ENCODE results near the gene SEZ6L2.

DNA sequence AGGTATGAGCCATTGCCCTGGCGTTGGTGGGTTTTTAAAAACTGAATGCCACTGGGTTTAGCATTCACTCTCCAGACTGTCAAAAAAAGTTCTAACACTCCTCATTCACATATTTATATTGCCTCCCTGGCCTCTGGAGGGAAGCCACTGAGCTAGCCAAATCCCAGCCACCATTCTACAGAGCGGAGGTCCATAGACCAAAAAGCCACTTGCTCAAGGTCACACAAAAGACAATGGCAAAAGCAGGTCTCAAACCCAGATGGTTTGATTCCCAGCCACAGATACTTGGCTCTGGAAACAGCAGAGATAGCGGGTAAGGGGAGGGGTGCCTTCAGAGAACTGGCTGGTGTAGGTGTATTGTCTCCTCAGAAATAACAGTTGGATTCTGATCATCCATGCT is 18.3 kb downstream of the SEZ6L2 start:
- TF ChIP-seq, protein P1, sequence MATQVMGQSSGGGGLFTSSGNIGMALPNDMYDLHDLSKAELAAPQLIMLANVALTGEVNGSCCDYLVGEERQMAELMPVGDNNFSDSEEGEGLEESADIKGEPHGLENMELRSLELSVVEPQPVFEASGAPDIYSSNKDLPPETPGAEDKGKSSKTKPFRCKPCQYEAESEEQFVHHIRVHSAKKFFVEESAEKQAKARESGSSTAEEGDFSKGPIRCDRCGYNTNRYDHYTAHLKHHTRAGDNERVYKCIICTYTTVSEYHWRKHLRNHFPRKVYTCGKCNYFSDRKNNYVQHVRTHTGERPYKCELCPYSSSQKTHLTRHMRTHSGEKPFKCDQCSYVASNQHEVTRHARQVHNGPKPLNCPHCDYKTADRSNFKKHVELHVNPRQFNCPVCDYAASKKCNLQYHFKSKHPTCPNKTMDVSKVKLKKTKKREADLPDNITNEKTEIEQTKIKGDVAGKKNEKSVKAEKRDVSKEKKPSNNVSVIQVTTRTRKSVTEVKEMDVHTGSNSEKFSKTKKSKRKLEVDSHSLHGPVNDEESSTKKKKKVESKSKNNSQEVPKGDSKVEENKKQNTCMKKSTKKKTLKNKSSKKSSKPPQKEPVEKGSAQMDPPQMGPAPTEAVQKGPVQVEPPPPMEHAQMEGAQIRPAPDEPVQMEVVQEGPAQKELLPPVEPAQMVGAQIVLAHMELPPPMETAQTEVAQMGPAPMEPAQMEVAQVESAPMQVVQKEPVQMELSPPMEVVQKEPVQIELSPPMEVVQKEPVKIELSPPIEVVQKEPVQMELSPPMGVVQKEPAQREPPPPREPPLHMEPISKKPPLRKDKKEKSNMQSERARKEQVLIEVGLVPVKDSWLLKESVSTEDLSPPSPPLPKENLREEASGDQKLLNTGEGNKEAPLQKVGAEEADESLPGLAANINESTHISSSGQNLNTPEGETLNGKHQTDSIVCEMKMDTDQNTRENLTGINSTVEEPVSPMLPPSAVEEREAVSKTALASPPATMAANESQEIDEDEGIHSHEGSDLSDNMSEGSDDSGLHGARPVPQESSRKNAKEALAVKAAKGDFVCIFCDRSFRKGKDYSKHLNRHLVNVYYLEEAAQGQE (tag by site-specific recombination; IDR thresholded peaks at IDR 0.05): no peak
- no peak for TF ChIP-seq ZNF157 (tag by site-specific recombination; IDR thresholded peaks at IDR 0.05)
- TF ChIP-seq, protein P2, sequence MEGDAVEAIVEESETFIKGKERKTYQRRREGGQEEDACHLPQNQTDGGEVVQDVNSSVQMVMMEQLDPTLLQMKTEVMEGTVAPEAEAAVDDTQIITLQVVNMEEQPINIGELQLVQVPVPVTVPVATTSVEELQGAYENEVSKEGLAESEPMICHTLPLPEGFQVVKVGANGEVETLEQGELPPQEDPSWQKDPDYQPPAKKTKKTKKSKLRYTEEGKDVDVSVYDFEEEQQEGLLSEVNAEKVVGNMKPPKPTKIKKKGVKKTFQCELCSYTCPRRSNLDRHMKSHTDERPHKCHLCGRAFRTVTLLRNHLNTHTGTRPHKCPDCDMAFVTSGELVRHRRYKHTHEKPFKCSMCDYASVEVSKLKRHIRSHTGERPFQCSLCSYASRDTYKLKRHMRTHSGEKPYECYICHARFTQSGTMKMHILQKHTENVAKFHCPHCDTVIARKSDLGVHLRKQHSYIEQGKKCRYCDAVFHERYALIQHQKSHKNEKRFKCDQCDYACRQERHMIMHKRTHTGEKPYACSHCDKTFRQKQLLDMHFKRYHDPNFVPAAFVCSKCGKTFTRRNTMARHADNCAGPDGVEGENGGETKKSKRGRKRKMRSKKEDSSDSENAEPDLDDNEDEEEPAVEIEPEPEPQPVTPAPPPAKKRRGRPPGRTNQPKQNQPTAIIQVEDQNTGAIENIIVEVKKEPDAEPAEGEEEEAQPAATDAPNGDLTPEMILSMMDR (tag by site-specific recombination; IDR thresholded peaks at IDR 0.05): no peak
- TF ChIP-seq ZNF146 (tag by site-specific recombination; IDR thresholded peaks at IDR 0.05): no peak
- TF ChIP-seq ZBTB7A (tag by site-specific recombination; IDR thresholded peaks at IDR 0.05; ENCODE audit: low read depth): no peak
- TF ChIP-seq ZNF133 (tag by site-specific recombination; IDR thresholded peaks at IDR 0.05): no peak
- TF ChIP-seq, protein P3, sequence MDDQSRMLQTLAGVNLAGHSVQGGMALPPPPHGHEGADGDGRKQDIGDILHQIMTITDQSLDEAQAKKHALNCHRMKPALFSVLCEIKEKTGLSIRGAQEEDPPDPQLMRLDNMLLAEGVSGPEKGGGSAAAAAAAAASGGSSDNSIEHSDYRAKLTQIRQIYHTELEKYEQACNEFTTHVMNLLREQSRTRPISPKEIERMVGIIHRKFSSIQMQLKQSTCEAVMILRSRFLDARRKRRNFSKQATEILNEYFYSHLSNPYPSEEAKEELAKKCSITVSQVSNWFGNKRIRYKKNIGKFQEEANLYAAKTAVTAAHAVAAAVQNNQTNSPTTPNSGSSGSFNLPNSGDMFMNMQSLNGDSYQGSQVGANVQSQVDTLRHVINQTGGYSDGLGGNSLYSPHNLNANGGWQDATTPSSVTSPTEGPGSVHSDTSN (CRISPR knock-in tag; IDR thresholded peaks at IDR 0.05): no peak
- TF ChIP-seq, protein P4, sequence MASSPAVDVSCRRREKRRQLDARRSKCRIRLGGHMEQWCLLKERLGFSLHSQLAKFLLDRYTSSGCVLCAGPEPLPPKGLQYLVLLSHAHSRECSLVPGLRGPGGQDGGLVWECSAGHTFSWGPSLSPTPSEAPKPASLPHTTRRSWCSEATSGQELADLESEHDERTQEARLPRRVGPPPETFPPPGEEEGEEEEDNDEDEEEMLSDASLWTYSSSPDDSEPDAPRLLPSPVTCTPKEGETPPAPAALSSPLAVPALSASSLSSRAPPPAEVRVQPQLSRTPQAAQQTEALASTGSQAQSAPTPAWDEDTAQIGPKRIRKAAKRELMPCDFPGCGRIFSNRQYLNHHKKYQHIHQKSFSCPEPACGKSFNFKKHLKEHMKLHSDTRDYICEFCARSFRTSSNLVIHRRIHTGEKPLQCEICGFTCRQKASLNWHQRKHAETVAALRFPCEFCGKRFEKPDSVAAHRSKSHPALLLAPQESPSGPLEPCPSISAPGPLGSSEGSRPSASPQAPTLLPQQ (tag by site-specific recombination; IDR thresholded peaks at IDR 0.05): no peak
- TF ChIP-seq ZNF121 (tag by site-specific recombination; IDR thresholded peaks at IDR 0.05): no peak
- no peak for TF ChIP-seq KLF9 (tag by site-specific recombination; IDR thresholded peaks at IDR 0.05; ENCODE audit: low read depth)
- TF ChIP-seq ZNF23 (tag by site-specific recombination; IDR thresholded peaks at IDR 0.05; ENCODE audit: borderline replicate concordance): no peak
- TF ChIP-seq ZNF416 (tag by site-specific recombination; IDR thresholded peaks at IDR 0.05): no peak
- TF ChIP-seq ZNF777 (tag by site-specific recombination; IDR thresholded peaks at IDR 0.05; ENCODE audit: borderline replicate concordance): no peak
- TF ChIP-seq SETDB1 (IDR thresholded peaks at IDR 0.05; ENCODE audit: insufficient read length, low read length): no peak
